Fibroblast of pulmonary artery (primary cell): ENCODE measurements around the gene RRAD.

Experiments used
- DNase-seq: peaks from one replicate; pipeline ENCODE4 v3.0.0-alpha.2; 2010; ENCODE audit warnings: low read depth
- H3K4me3 ChIP-seq: replicated peaks from 2 replicates; pipeline ENCODE4 v1.5.1; 2011; ENCODE audit warnings: low read depth, mild to moderate bottlenecking, control low read depth, low read length, moderate library complexity
- TF ChIP-seq, protein P1 (sequence below): IDR thresholded peaks from 2 replicates; pipeline ENCODE4 v1.5.1; 2011; ENCODE audit warnings: mild to moderate bottlenecking, control low read depth, low read length, inconsistent platforms; ENCODE audit errors: missing control alignments

Gene RRAD

DNA sequence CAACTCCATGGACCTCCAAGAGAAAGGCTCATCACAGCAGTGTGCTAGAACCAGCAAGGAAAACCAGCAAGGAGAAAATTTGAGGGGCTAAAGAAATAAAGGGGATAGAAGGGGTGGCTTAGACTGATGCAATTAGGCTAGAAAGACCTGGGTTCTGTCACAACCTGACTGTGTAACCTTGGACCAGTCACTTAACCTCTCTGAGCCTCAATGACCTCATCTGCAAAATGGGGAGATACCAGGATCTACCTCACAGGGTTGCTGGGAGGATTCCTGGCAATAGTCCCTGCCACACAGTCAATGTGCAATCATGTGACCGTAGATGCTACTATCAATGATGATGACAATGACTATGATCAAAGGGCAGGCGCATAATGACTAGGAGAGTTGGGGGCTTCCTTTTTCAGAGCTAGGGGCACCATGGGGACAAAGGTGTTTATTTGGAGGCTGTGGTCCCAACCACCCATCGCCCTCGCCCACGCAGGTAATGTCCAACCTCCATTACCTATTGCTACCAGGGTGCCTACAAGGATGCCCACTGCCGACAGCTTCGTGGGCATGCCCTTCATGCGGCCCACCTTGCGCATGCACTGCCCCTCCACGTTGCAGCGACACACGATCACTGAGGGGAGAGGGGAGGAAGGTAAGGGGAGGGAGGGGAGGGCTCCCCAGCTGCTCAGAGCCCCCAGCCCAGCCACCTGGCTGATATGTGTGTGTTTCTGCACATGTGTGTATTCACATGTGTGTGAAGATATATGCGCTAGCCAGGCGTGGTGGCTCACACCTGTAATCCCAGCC, 16.4 kb downstream of the RRAD start:
- no peak overlapping the region for H3K4me3 ChIP-seq
- no peak for DNase-seq
- TF ChIP-seq, protein P1, sequence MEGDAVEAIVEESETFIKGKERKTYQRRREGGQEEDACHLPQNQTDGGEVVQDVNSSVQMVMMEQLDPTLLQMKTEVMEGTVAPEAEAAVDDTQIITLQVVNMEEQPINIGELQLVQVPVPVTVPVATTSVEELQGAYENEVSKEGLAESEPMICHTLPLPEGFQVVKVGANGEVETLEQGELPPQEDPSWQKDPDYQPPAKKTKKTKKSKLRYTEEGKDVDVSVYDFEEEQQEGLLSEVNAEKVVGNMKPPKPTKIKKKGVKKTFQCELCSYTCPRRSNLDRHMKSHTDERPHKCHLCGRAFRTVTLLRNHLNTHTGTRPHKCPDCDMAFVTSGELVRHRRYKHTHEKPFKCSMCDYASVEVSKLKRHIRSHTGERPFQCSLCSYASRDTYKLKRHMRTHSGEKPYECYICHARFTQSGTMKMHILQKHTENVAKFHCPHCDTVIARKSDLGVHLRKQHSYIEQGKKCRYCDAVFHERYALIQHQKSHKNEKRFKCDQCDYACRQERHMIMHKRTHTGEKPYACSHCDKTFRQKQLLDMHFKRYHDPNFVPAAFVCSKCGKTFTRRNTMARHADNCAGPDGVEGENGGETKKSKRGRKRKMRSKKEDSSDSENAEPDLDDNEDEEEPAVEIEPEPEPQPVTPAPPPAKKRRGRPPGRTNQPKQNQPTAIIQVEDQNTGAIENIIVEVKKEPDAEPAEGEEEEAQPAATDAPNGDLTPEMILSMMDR: no peak

DNA sequence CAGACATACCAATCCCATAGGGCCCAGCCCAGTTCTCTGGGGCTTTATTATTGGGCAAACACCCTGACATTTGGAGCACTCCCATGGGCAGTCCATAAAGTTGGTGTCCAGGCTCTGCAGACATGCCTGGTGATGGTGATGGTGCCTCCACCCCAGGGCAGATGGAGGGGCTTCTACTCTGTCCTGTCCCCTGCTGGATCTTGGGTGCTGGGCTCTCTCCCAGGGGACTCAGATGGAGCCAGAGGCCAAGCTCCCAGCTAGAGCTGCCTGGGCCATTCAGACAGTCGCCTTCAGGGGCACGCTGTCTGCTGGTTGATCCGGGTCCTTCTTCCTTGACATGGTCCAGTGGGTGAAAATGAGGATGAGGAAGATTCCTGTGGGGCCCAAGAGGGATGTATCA, 17.2 kb downstream of the RRAD start:
- DNase-seq: no peak
- TF ChIP-seq, protein P1: no peak
- no peak overlapping the region for H3K4me3 ChIP-seq

GRCh38 chr16:66906916-66907836, 18.2 kb downstream of the RRAD start:
- no peak overlapping the region for H3K4me3 ChIP-seq
- DNase-seq: no peak
- TF ChIP-seq, protein P1: no peak

DNA sequence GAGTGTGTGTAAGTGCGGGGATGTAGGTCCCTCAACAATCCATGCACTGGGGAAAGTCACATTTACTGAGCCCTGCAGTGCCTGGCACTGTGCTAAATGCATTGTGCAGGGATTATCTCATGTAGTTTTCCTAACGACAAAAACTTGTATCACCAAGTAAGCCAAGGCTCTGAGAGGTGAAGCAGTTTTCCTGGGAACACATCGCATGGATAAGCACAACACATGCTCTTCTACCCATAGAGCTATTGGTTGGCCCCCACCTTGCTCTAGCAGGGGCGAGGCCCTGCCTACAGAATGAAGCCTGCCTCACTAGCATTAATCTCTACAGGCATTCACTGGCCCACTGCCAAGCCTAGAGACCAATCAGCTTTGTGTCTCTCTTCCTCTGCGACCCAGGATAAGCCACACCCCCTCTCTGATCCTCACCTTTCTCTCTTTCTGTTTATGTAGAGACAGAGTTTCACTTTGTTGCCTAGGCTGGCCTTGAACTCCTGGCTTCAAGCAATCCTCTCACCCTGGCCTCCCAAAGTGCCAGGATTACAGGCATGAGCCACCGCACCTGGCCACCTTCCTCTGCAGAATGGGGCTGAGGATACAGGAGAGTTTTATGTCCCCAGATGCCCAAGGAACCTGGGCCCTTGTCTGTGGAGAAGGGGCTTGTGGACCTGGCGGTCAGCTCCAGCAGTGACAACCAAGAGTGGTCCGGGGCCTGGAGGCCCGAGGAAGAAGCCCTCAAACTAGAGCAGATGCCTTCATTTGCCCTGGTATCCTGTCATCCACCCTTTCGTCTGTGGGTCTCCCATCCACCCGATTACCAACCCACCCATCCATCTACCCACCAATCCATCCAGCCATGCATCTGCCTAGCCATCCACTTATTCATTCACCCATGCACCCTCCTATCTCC, 19.4 kb downstream of the RRAD start:
- DNase-seq: no peak
- H3K4me3 ChIP-seq: no peak overlapping the region
- TF ChIP-seq, protein P1: no peak

- TF ChIP-seq, protein P1: no peak
- H3K4me3 ChIP-seq: no peak overlapping the region
- DNase-seq: no peak
These were observed 20.3 kb downstream of the RRAD start for GRCh38 chr16:66904846-66905632.

GRCh38 chr16:66904428-66904845, 20.9 kb downstream of the RRAD start:
- TF ChIP-seq, protein P1: no peak
- H3K4me3 ChIP-seq: no peak overlapping the region
- no peak for DNase-seq
